B cell (primary cell): ENCODE measurements around the gene PSTPIP1. TPM values are rescaled to one million over a fixed set of nuclear protein-coding genes. Genes with fewer than 3 reads are reported as not detected.

ENCODE experiments used
- ATAC-seq: fragments of 200-7000 bp; cut with Tn5 transposase; one replicate; pipeline ENCODE4 v1.10.0; 2021; ENCODE audit warnings: low read depth, mild to moderate bottlenecking, moderate number of reproducible peaks, moderate library complexity
- CTCF ChIA-PET: fragments of 350-600 bp; sonication (Branson Sonifier 250); formaldehyde crosslinking; loops from one replicate; lab custom pipeline; 2021; ENCODE audit warnings: antibody characterized with exemption, inconsistent platforms; lab: Charles Lee
- POLR2A ChIA-PET: fragments of 350-600 bp; sonication (Branson Sonifier 250); formaldehyde crosslinking; loops from one replicate; lab custom pipeline; 2021; ENCODE audit warnings: antibody characterized with exemption; lab: Charles Lee
- DNase-seq: peaks from one replicate; pipeline ENCODE4 v3.0.0; 2013
- H2AFZ ChIP-seq: 2 replicates; pipeline ENCODE4 v1.6.1; 2012; ENCODE audit warnings: mild to moderate bottlenecking, low read depth, low read length; ENCODE audit not compliant: insufficient read depth, poor library complexity, severe bottlenecking
- H3K27ac ChIP-seq, 2 donors: 1 replicate in 1 of 2; 2 replicates in 1 of 2; pipeline ENCODE4 v1.5.1; 2012 to 2013; ENCODE audit warnings: low read length in 2 of 2, mild to moderate bottlenecking in 2 of 2, moderate library complexity in 1 of 2
- H3K27me3 ChIP-seq, 4 experiments: fragments of 200-600 bp in 1 of 4; sonication (generic) in 1 of 4; replicated peaks in 1 of 4; 1 replicate in 2 of 4; 2 replicates in 2 of 4; pipeline versions ENCODE4 v1.6.1 to v1.7.0; 2013 to 2016; ENCODE audit warnings: low read length in 3 of 4, mild to moderate bottlenecking in 2 of 4, mixed read lengths in 1 of 4, moderate library complexity in 1 of 4; ENCODE audit not compliant: insufficient read depth in 4 of 4, control insufficient read depth in 3 of 4; ENCODE audit errors: control extremely low read depth in 1 of 4
- H3K36me3 ChIP-seq, 2 experiments: replicated peaks in 1 of 2; 1 replicate in 1 of 2; 2 replicates in 1 of 2; pipeline versions ENCODE4 v1.6.1 to v1.7.1; 2013; ENCODE audit warnings: low read length in 1 of 2; ENCODE audit not compliant: insufficient read depth in 2 of 2, control insufficient read depth in 1 of 2; ENCODE audit errors: control extremely low read depth in 1 of 2, extremely low read depth in 1 of 2
- H3K4me1 ChIP-seq, 2 donors: fragments of 200-600 bp in 1 of 2; sonication (generic) in 1 of 2; 1 replicate in 1 of 2; 2 replicates in 1 of 2; pipeline versions ENCODE4 v1.5.1 to v1.6.1; 2013 to 2017; ENCODE audit warnings: low read length in 2 of 2; ENCODE audit not compliant: control insufficient read depth in 2 of 2, insufficient read depth in 2 of 2
- H3K4me2 ChIP-seq: replicated peaks from 2 replicates; pipeline ENCODE3; 2012; ENCODE audit warnings: mild to moderate bottlenecking, low read depth, low read length; ENCODE audit not compliant: poor library complexity, severe bottlenecking
- H3K4me3 ChIP-seq, 5 experiments: fragments of 200-600 bp in 1 of 5; sonication (generic) in 1 of 5; 1 replicate in 3 of 5; 2 replicates in 2 of 5; pipeline versions ENCODE4 v1.5.1 to v1.7.0; 2011 to 2016; ENCODE audit warnings: low read length in 4 of 5, mild to moderate bottlenecking in 4 of 5, low read depth in 2 of 5, control low read depth in 1 of 5, moderate library complexity in 1 of 5; ENCODE audit not compliant: insufficient read depth in 1 of 5; ENCODE audit errors: control extremely low read depth in 1 of 5, extremely low read depth in 1 of 5
- H3K79me2 ChIP-seq: fragments of 200-600 bp; sonication (generic); one replicate; pipeline ENCODE4 v1.6.0; 2016; ENCODE audit warnings: low read length; ENCODE audit not compliant: control insufficient read depth, insufficient read depth
- H3K9ac ChIP-seq: fragments of 200-600 bp; sonication (generic); 2 replicates; pipeline ENCODE4 v1.6.1; 2017; ENCODE audit warnings: mild to moderate bottlenecking, low read length, moderate library complexity
- H3K9me3 ChIP-seq, 3 donors: one replicate each; pipeline versions ENCODE4 v1.6.1 to v1.7.1; 2013; ENCODE audit warnings: low read length in 2 of 3; ENCODE audit not compliant: control insufficient read depth in 2 of 3, insufficient read depth in 1 of 3; ENCODE audit errors: control extremely low read depth in 1 of 3
- H4K20me1 ChIP-seq: 2 replicates; pipeline ENCODE4 v1.6.0; 2012; ENCODE audit warnings: mild to moderate bottlenecking, low read length; ENCODE audit not compliant: insufficient read depth, control insufficient read depth, poor library complexity, severe bottlenecking
- H3K27ac Mint-ChIP-seq: one replicate; pipeline ENCODE4 v1.8.0; 2021; ENCODE audit warnings: mixed read lengths
- H3K27me3 Mint-ChIP-seq: one replicate; pipeline ENCODE4 v1.8.0; 2021; ENCODE audit warnings: mixed read lengths
- H3K4me1 Mint-ChIP-seq: one replicate; pipeline ENCODE4 v1.8.0; 2021; ENCODE audit warnings: mixed read lengths
- H3K4me3 Mint-ChIP-seq: one replicate; pipeline ENCODE4 v1.8.0; 2021; ENCODE audit warnings: mixed read lengths
- H3K9me3 Mint-ChIP-seq: one replicate; pipeline ENCODE4 v1.8.0; 2022; ENCODE audit warnings: mixed read lengths; ENCODE audit not compliant: insufficient read depth
- CTCF ChIP-seq: fragments of 200-600 bp; IDR thresholded peaks from one replicate; pipeline ENCODE4 v1.8.0; 2022; ENCODE audit warnings: antibody characterized with exemption, mild to moderate bottlenecking
- EZH2 ChIP-seq: IDR thresholded peaks from 2 replicates; pipeline ENCODE4 v1.6.1; 2012; ENCODE audit warnings: borderline replicate concordance, low read depth, mild to moderate bottlenecking, moderate library complexity, low read length; ENCODE audit not compliant: insufficient read depth, poor library complexity, severe bottlenecking
- WGBS: methylation state at CpG from one replicate; pipeline ENCODE4 v1.1.5; 2013; ENCODE audit warnings: missing lambda C conversion rate; ENCODE audit not compliant: insufficient coverage; 5-methylcytosine and 5-hydroxymethylcytosine counted together
- intact Hi-C: fragments of 100-400 bp; cut with micrococcal nuclease; formaldehyde crosslinking; loops from one replicate; pipeline ENCODE4 v1.10.0; 2022
- polyA plus RNA-seq: library from polyadenylated mRNA; depleted of rRNA; stranded (reverse); fragments of >200 nt; gene quantifications from 2 replicates; pipeline ENCODE4 v1.2.3, GENCODE V29; 2012
- total RNA-seq, 2 donors: library from RNA; stranded (reverse); fragments of 120-200 nt in 1 of 2; gene quantifications; 1 replicate in 1 of 2; 2 replicates in 1 of 2; pipeline versions ENCODE4 v1.2.3 to v1.2.4, GENCODE V29; 2013 to 2022

Gene PSTPIP1
- total and polyA plus RNA-seq, 2 donors (not counting 1 experiment from before 2014, with no cell fraction given): 69.0 to 79.3 TPM

- no peaks in the 10 kb centered on the region for H3K27me3 Mint-ChIP-seq
- Histone ChIP-seq H3K9me3 (peaks cover 0 to 4% (median 0%) of the 10 kb centered on the region in 3 donors), H3K27me3 (no peaks in the 10 kb centered on the region), H3K79me2 (peaks cover 91% of the 10 kb centered on the region), H3K4me3 (no peak overlapping the region), H3K4me1 (peaks cover 52 to 68% of the 10 kb centered on the region in 2 donors), H3K36me3 (peaks cover 7 to 36% of the 10 kb centered on the region in 2 experiments), H3K9ac (no peak overlapping the region), H2AFZ (no peak overlapping the region), H3K27ac (no peak overlapping the region), H3K4me2 (peak overlapping the region; percentile 63), H4K20me1 (peaks cover 76% of the 10 kb centered on the region)
- peaks cover 3% of the 10 kb centered on the region for H3K9me3 Mint-ChIP-seq
- WGBS: 97% methylated on average over 4 of the region's 4 CpGs
- POLR2A ChIA-PET: no interaction called here
- CTCF ChIA-PET: no interaction called here
- H3K4me1 Mint-ChIP-seq: peaks cover 60% of the 10 kb centered on the region
- ATAC-seq (no peak), DNase-seq (no peak)
- TF ChIP-seq EZH2 (no peak), CTCF (no peak)
- H3K4me3 Mint-ChIP-seq: no peak overlapping the region
- H3K27ac Mint-ChIP-seq: no peak overlapping the region
- intact Hi-C loops: no loop called here
These were observed 6.4 kb downstream of the PSTPIP1 start for GRCh38 chr15:77001351-77001750.

GRCh38 chr15:77001966-77002365 is 7.0 kb downstream of the PSTPIP1 start:
- H3K4me1 ChIP-seq: peaks cover 46 to 61% of the 10 kb centered on the region in 2 donors
- H3K9me3 Mint-ChIP-seq: peaks cover 3% of the 10 kb centered on the region
- ATAC-seq: no peak
- peaks cover 77% of the 10 kb centered on the region for H4K20me1 ChIP-seq
- peak overlapping the region; percentile 44 for H3K4me3 Mint-ChIP-seq
- no peaks in the 10 kb centered on the region for H3K27me3 Mint-ChIP-seq
- peak overlapping the region; percentile 63 for H3K4me2 ChIP-seq
- DNase-seq: no peak
- intact Hi-C loops: no loop called here
- H3K4me1 Mint-ChIP-seq: peaks cover 61% of the 10 kb centered on the region
- CTCF ChIA-PET: no interaction called here
- peak overlapping the region in 1 of 2 donors; percentile 23 for H3K27ac ChIP-seq
- peaks cover 91% of the 10 kb centered on the region for H3K79me2 ChIP-seq
- H3K27me3 ChIP-seq: no peaks in the 10 kb centered on the region
- no peak overlapping the region for H3K9ac ChIP-seq
- no peak overlapping the region for H2AFZ ChIP-seq
- peaks cover 0 to 4% (median 0%) of the 10 kb centered on the region in 3 donors for H3K9me3 ChIP-seq
- peaks cover 7 to 33% of the 10 kb centered on the region in 2 experiments for H3K36me3 ChIP-seq
- no peak for TF ChIP-seq EZH2
- no peak for TF ChIP-seq CTCF
- H3K27ac Mint-ChIP-seq: peak overlapping the region; percentile 46
- H3K4me3 ChIP-seq: peak overlapping the region in 1 of 5 experiments; percentile 3
- POLR2A ChIA-PET: no interaction called here
- WGBS: 88% methylated on average over 3 of the region's 4 CpGs
